H1 (cell line): ENCODE data around the gene CASP8AP2.

ENCODE experiments used
- CEBPB ChIP-seq: IDR thresholded peaks from 2 replicates; pipeline ENCODE4 v1.6.1; 2012; ENCODE audit warnings: low read depth, low read length
- EGR1 ChIP-seq: IDR thresholded peaks from 2 replicates; pipeline ENCODE4 v1.6.1; 2011; ENCODE audit warnings: low read depth, low read length, borderline replicate concordance
- EP300 ChIP-seq, 2 experiments: IDR thresholded peaks; 1 replicate in 1 of 2; 2 replicates in 1 of 2; pipeline ENCODE4 v1.6.1; 2011 to 2012; ENCODE audit warnings: low read depth in 2 of 2, low read length in 2 of 2, mild to moderate bottlenecking in 2 of 2, borderline replicate concordance in 1 of 2, inconsistent platforms in 1 of 2, moderate library complexity in 1 of 2
- EZH2 ChIP-seq: fragments of 200-600 bp; sonication (generic); IDR thresholded peaks from 2 replicates; pipeline ENCODE4 v1.7.1; 2012; ENCODE audit warnings: low read depth, mild to moderate bottlenecking, moderate library complexity, low read length, inconsistent platforms; ENCODE audit not compliant: severe bottlenecking
- GABPA ChIP-seq: IDR thresholded peaks from 2 replicates; pipeline ENCODE4 v1.6.1; 2011; ENCODE audit warnings: mild to moderate bottlenecking, low read length, moderate library complexity, borderline replicate concordance; ENCODE audit not compliant: insufficient read depth
- GTF2F1 ChIP-seq: IDR thresholded peaks from 2 replicates; pipeline ENCODE4 v1.6.1; 2012; ENCODE audit warnings: low read depth, low read length, improper control_type of control experiment, borderline replicate concordance
- MAFK ChIP-seq: IDR thresholded peaks from 2 replicates; pipeline ENCODE4 v1.6.1; 2012; ENCODE audit warnings: low read depth, mild to moderate bottlenecking, improper control_type of control experiment, low read length
- POLR2A ChIP-seq, 2 experiments: IDR thresholded peaks; 1 replicate in 1 of 2; 2 replicates in 1 of 2; pipeline ENCODE4 v1.6.1; 2011; ENCODE audit warnings: low read depth in 2 of 2, low read length in 2 of 2, mild to moderate bottlenecking in 2 of 2; ENCODE audit errors: control extremely low read depth in 1 of 2
- RBBP5 ChIP-seq: IDR thresholded peaks from 2 replicates; pipeline ENCODE4 v1.7.1; 2012; ENCODE audit warnings: low read depth, mild to moderate bottlenecking, inconsistent platforms, low read length, moderate library complexity, borderline replicate concordance
- SAP30 ChIP-seq: fragments of 300-600 bp; sonication (generic); IDR thresholded peaks from 2 replicates; pipeline ENCODE4 v1.7.1; 2012; ENCODE audit warnings: low read length, moderate library complexity, mild to moderate bottlenecking, inconsistent platforms; ENCODE audit not compliant: insufficient read depth, insufficient replicate concordance
- SIRT6 ChIP-seq: IDR thresholded peaks from one replicate; pipeline ENCODE4 v1.7.1; 2012; ENCODE audit warnings: low read length, inconsistent platforms
- TAF1 ChIP-seq: IDR thresholded peaks from 2 replicates; pipeline ENCODE4 v1.6.1; 2011; ENCODE audit warnings: mild to moderate bottlenecking, low read depth, low read length
- YY1 ChIP-seq: IDR thresholded peaks from 2 replicates; pipeline ENCODE4 v1.6.1; 2011; ENCODE audit warnings: low read depth, mild to moderate bottlenecking, low read length
- TF ChIP-seq, protein P1 (sequence below), 3 experiments: IDR thresholded peaks; 1 replicate in 2 of 3; 2 replicates in 1 of 3; pipeline versions ENCODE4 v1.5.1 to v1.6.1; 2011; ENCODE audit warnings: low read length in 3 of 3, mild to moderate bottlenecking in 3 of 3, inconsistent platforms in 2 of 3, low read depth in 1 of 3, moderate library complexity in 1 of 3; ENCODE audit not compliant: insufficient read depth in 1 of 3; ENCODE audit errors: control extremely low read depth in 1 of 3

DNA sequence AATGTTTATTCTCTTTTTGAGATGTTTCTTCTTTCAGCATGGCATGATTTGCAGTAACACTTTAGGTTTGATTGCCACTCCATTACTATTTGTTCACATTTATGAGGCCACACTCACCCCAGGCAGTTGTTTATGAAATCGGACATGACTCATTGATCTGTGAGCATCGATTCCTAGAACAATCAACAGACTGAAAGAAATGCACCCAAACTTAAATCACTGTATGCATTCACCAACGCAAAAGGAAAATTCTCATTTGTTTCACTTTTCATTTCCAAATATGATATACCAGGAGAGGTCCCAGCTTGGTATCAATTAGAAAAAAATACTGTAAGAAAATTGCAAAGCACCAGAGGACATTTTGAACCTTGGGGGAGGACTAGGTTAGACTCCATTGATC lies 59.2 kb downstream of the CASP8AP2 start:
- TF ChIP-seq EP300 (IDR thresholded peaks at IDR 0.05; ENCODE audit: borderline replicate concordance in 1 of 2, low read depth in 2 of 2, low read length in 2 of 2) (no peak), GABPA (no peak), GTF2F1 (no peak), RBBP5 (no peak), TAF1 (no peak), MAFK (no peak), SIRT6 (no peak), YY1 (no peak), SAP30 (no peak), EZH2 (no peak), EGR1 (no peak), POLR2A (IDR thresholded peaks at IDR 0.05; ENCODE audit: control extremely low read depth in 1 of 2, low read depth in 2 of 2, low read length in 2 of 2) (no peak), CEBPB (no peak)
- TF ChIP-seq, protein P1, sequence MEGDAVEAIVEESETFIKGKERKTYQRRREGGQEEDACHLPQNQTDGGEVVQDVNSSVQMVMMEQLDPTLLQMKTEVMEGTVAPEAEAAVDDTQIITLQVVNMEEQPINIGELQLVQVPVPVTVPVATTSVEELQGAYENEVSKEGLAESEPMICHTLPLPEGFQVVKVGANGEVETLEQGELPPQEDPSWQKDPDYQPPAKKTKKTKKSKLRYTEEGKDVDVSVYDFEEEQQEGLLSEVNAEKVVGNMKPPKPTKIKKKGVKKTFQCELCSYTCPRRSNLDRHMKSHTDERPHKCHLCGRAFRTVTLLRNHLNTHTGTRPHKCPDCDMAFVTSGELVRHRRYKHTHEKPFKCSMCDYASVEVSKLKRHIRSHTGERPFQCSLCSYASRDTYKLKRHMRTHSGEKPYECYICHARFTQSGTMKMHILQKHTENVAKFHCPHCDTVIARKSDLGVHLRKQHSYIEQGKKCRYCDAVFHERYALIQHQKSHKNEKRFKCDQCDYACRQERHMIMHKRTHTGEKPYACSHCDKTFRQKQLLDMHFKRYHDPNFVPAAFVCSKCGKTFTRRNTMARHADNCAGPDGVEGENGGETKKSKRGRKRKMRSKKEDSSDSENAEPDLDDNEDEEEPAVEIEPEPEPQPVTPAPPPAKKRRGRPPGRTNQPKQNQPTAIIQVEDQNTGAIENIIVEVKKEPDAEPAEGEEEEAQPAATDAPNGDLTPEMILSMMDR (IDR thresholded peaks at IDR 0.05; ENCODE audit: control extremely low read depth in 1 of 3, insufficient read depth in 1 of 3, low read depth in 1 of 3, low read length in 3 of 3) = no peak
